CD14-positive monocyte (primary cell): ENCODE data around the gene GLB1L. TPM values are rescaled to one million over a fixed set of nuclear protein-coding genes. Genes with fewer than 3 reads are reported as not detected.

ENCODE experiments used
- DNase-seq, 3 donors: peaks; one replicate each; pipeline ENCODE4 v3.0.0-alpha.2; 2011 to 2022
- H2AFZ ChIP-seq: 2 replicates; pipeline ENCODE4 v1.6.0; 2012; ENCODE audit warnings: mild to moderate bottlenecking, low read depth, low read length, inconsistent platforms; ENCODE audit not compliant: insufficient read depth, poor library complexity, severe bottlenecking
- H3K27ac ChIP-seq, 2 donors: 1 replicate in 1 of 2; 2 replicates in 1 of 2; pipeline ENCODE4 v1.5.1; 2012 to 2013; ENCODE audit warnings: low read length in 2 of 2, control low read depth in 1 of 2, inconsistent platforms in 1 of 2, low read depth in 1 of 2, mild to moderate bottlenecking in 1 of 2
- H3K27me3 ChIP-seq, 2 donors: one replicate each; pipeline versions ENCODE4 v1.6.0 to v1.6.1; 2011 to 2013; ENCODE audit warnings: low read length in 2 of 2; ENCODE audit not compliant: control insufficient read depth in 2 of 2, insufficient read depth in 2 of 2
- H3K36me3 ChIP-seq, 2 donors: replicated peaks in 1 of 2; 1 replicate in 1 of 2; 2 replicates in 1 of 2; pipeline versions ENCODE4 v1.5.1 to v1.6.1; 2012 to 2013; ENCODE audit warnings: low read length in 2 of 2, control low read depth in 1 of 2, inconsistent platforms in 1 of 2, mild to moderate bottlenecking in 1 of 2; ENCODE audit not compliant: insufficient read depth in 2 of 2, control insufficient read depth in 1 of 2
- H3K4me1 ChIP-seq, 2 donors: 1 replicate in 1 of 2; 2 replicates in 1 of 2; pipeline versions ENCODE4 v1.5.1 to v1.6.1; 2012 to 2013; ENCODE audit warnings: low read length in 2 of 2, control low read depth in 1 of 2, inconsistent platforms in 1 of 2, mild to moderate bottlenecking in 1 of 2, moderate library complexity in 1 of 2; ENCODE audit not compliant: insufficient read depth in 2 of 2, control insufficient read depth in 1 of 2
- H3K4me2 ChIP-seq: replicated peaks from 2 replicates; pipeline ENCODE3; 2012; ENCODE audit warnings: low read length, moderate library complexity, mild to moderate bottlenecking; ENCODE audit not compliant: poor library complexity, severe bottlenecking; ENCODE audit errors: extremely low read depth
- H3K4me3 ChIP-seq, 3 experiments: fragments of 200-600 bp in 1 of 3; sonication (generic) in 1 of 3; replicated peaks in 1 of 3; 1 replicate in 2 of 3; 2 replicates in 1 of 3; pipeline ENCODE4 v1.5.1; 2011 to 2013; ENCODE audit warnings: low read length in 3 of 3, mild to moderate bottlenecking in 3 of 3, control low read depth in 2 of 3, low read depth in 2 of 3, inconsistent platforms in 1 of 3, moderate library complexity in 1 of 3
- H3K79me2 ChIP-seq: 2 replicates; pipeline ENCODE4 v1.6.0; 2012; ENCODE audit warnings: mild to moderate bottlenecking, control low read depth, inconsistent platforms, low read length, moderate library complexity; ENCODE audit not compliant: insufficient read depth
- H3K9ac ChIP-seq: 2 replicates; pipeline ENCODE4 v1.6.0; 2017; ENCODE audit warnings: low read length, mild to moderate bottlenecking; ENCODE audit not compliant: insufficient read depth, poor library complexity, severe bottlenecking
- H3K9me3 ChIP-seq, 2 donors: replicated peaks in 1 of 2; 1 replicate in 1 of 2; 2 replicates in 1 of 2; pipeline versions ENCODE4 v1.5.1 to v1.6.1; 2012 to 2013; ENCODE audit warnings: low read length in 2 of 2, control low read depth in 1 of 2; ENCODE audit not compliant: control insufficient read depth in 1 of 2, insufficient read depth in 1 of 2
- H4K20me1 ChIP-seq: 2 replicates; pipeline ENCODE4 v1.6.0; 2012; ENCODE audit warnings: mild to moderate bottlenecking, low read length, control low read depth, moderate library complexity; ENCODE audit not compliant: insufficient read depth
- H3K27ac Mint-ChIP-seq, 7 donors: one replicate each; pipeline ENCODE4 v1.8.0; 2020; ENCODE audit warnings: mild to moderate bottlenecking in 7 of 7, mixed read lengths in 7 of 7, moderate library complexity in 6 of 7, inconsistent platforms in 2 of 7
- H3K27me3 Mint-ChIP-seq, 3 donors: one replicate each; pipeline ENCODE4 v1.8.0; 2021 to 2022; ENCODE audit warnings: low read depth in 3 of 3, mild to moderate bottlenecking in 3 of 3, mixed read lengths in 3 of 3, moderate library complexity in 3 of 3, inconsistent platforms in 1 of 3
- H3K36me3 Mint-ChIP-seq, 2 donors: one replicate each; pipeline ENCODE4 v1.8.0; 2020; ENCODE audit warnings: mixed read lengths in 2 of 2, inconsistent platforms in 1 of 2, mild to moderate bottlenecking in 1 of 2
- H3K4me1 Mint-ChIP-seq: one replicate; pipeline ENCODE4 v1.8.0; 2020; ENCODE audit warnings: mild to moderate bottlenecking, mixed read lengths
- H3K4me3 Mint-ChIP-seq, 2 donors: one replicate each; pipeline ENCODE4 v1.8.0; 2020; ENCODE audit warnings: mild to moderate bottlenecking in 2 of 2, mixed read lengths in 2 of 2, moderate library complexity in 1 of 2
- H3K9me3 Mint-ChIP-seq, 7 donors: one replicate each; pipeline ENCODE4 v1.8.0; 2020 to 2022; ENCODE audit warnings: mixed read lengths in 7 of 7, mild to moderate bottlenecking in 6 of 7, moderate library complexity in 6 of 7, inconsistent platforms in 2 of 7
- CTCF ChIP-seq: fragments of 200-600 bp; IDR thresholded peaks from one replicate; pipeline ENCODE4 v1.8.0; 2022; ENCODE audit warnings: antibody characterized with exemption, mild to moderate bottlenecking
- WGBS: methylation state at CpG from one replicate; pipeline ENCODE4 v1.1.5; 2013; ENCODE audit warnings: missing lambda C conversion rate; ENCODE audit not compliant: insufficient coverage; 5-methylcytosine and 5-hydroxymethylcytosine counted together
- intact Hi-C, 2 donors: fragments of 100-400 bp; cut with micrococcal nuclease; formaldehyde crosslinking; loops; one replicate each; pipeline versions ENCODE4 v1.15.0 to v1.15.1; 2023
- polyA plus RNA-seq, 3 donors: library from polyadenylated mRNA; depleted of rRNA in 1 of 3; unstranded in 2 of 3; stranded (reverse) in 1 of 3; fragments of 300-500 nt in 2 of 3; fragments of >200 nt in 1 of 3; fragmentation: Illumina TruSeq in 2 of 3; gene quantifications; 1 replicate in 2 of 3; 2 replicates in 1 of 3; pipeline ENCODE4 v1.2.3, GENCODE V29; 2012 to 2021

GLB1L gene
- polyA plus RNA-seq, 3 donors: 4.0 to 11.7 (median 7.7) TPM

- Histone ChIP-seq H3K27me3 (no peaks in the 10 kb centered on the region), H3K79me2 (peaks cover 5% of the 10 kb centered on the region), H2AFZ (peak overlapping the region; percentile 72), H3K4me2 (peak overlapping the region; percentile 76), H3K36me3 (peaks cover 37 to 47% of the 10 kb centered on the region in 2 donors), H3K4me3 (peak overlapping the region; percentile 54 to 77 (median 57)), H3K4me1 (peaks cover 23 to 31% of the 10 kb centered on the region in 2 donors), H3K27ac (peak overlapping the region; percentile 85 to 97), H3K9me3 (no peaks in the 10 kb centered on the region), H4K20me1 (no peaks in the 10 kb centered on the region), H3K9ac (peak overlapping the region; percentile 98)
- peak; percentile 18 for TF ChIP-seq CTCF
- DNase-seq: no peak
- peaks cover 29% of the 10 kb centered on the region for H3K4me1 Mint-ChIP-seq
- H3K36me3 Mint-ChIP-seq: peaks cover 45 to 51% of the 10 kb centered on the region in 2 donors
- intact Hi-C loops: loop anchor here (1.0 to 2.0 kb wide), 4 partner anchors 15 to 107 kb away; partner anchors contain the start of gene DNPEP (in 2 of the 2)
- peaks cover 2 to 6% (median 6%) of the 10 kb centered on the region in 3 donors for H3K27me3 Mint-ChIP-seq
- H3K9me3 Mint-ChIP-seq: peaks cover 0 to 2% (median 0%) of the 10 kb centered on the region in 7 donors
- peak overlapping the region; percentile 92 to 98 (median 97) for H3K27ac Mint-ChIP-seq
- peak overlapping the region; percentile 88 to 91 for H3K4me3 Mint-ChIP-seq
- WGBS: 92% methylated on average over 5 of the region's 12 CpGs
Observed at GRCh38 chr2:219279916-219280516, 34.8 kb upstream of the GLB1L start.

GRCh38 chr2:219279151-219279915, 34.1 kb upstream of the GLB1L start, which contains the start of gene DNAJB2:
DNAJB2 (plus strand) TSS chr2:219279366; CDS start chr2:219279834, 468 bp downstream.
- peaks cover 29% of the 10 kb centered on the region for H3K4me1 Mint-ChIP-seq
- peaks cover 31 to 40% of the 10 kb centered on the region in 2 donors for H3K36me3 ChIP-seq
- H3K27ac Mint-ChIP-seq: peak within 1 kb of the TSS; percentile 92 to 98 (median 97)
- H2AFZ ChIP-seq: peak within 1 kb of the TSS; percentile 83
- peak within 1 kb of the TSS; percentile 88 to 91 for H3K4me3 Mint-ChIP-seq
- H4K20me1 ChIP-seq: no peaks in the 10 kb centered on the region
- H3K27me3 Mint-ChIP-seq: peaks cover 2 to 6% (median 6%) of the 10 kb centered on the region in 3 donors
- DNase-seq: peak; percentile 99 to 100 (median 100)
- peaks cover 0 to 2% (median 0%) of the 10 kb centered on the region in 7 donors for H3K9me3 Mint-ChIP-seq
- H3K4me2 ChIP-seq: peak within 1 kb of the TSS; percentile 76
- H3K4me3 ChIP-seq: peak within 1 kb of the TSS; percentile 54 to 77 (median 57)
- intact Hi-C loops: loop anchor here (1.0 to 2.0 kb wide), 4 partner anchors 15 to 107 kb away; partner anchors contain the start of gene DNPEP (in 2 of the 2)
- H3K27me3 ChIP-seq: no peaks in the 10 kb centered on the region
- peaks cover 40 to 44% of the 10 kb centered on the region in 2 donors for H3K36me3 Mint-ChIP-seq
- H3K79me2 ChIP-seq: peaks cover 5% of the 10 kb centered on the region
- H3K9ac ChIP-seq: peak within 1 kb of the TSS; percentile 98
- no peaks in the 10 kb centered on the region for H3K9me3 ChIP-seq
- peaks cover 23 to 31% of the 10 kb centered on the region in 2 donors for H3K4me1 ChIP-seq
- peak; percentile 30 for TF ChIP-seq CTCF
- peak within 1 kb of the TSS; percentile 85 to 97 for H3K27ac ChIP-seq
- under 1% methylated on average over 63 of the region's 65 CpGs for WGBS
